ENCODE data around the gene TMEM8B. TPM values are rescaled to one million over a fixed set of nuclear protein-coding genes. Genes with fewer than 3 reads are reported as not detected.
"Not testable (repeated sequence)": the region's sequence is repeated elsewhere in the genome, so short reads cannot be mapped to it uniquely, and the experiment has no call there.

TMEM8B gene
- polyA plus RNA-seq, 1 donor (not counting 4 experiments of a cell fraction or from before 2014, with no cell fraction given): 1.3 TPM

- H3K9ac ChIP-seq (ENCODE audit: control insufficient read depth, extremely low read depth, insufficient read depth, low read length): no peak overlapping the region
- H2AFZ ChIP-seq (ENCODE audit: control insufficient read depth, low read length): no peak overlapping the region
- H3K9me3 ChIP-seq (ENCODE audit: control insufficient read depth, low read depth, low read length): no peaks in the 10 kb centered on the region
- no peak for FAIRE-seq
- no peaks in the 10 kb centered on the region for H4K20me1 ChIP-seq (ENCODE audit: control insufficient read depth, extremely low read depth, insufficient read depth, low read length)
- TF ChIP-seq, protein P1, sequence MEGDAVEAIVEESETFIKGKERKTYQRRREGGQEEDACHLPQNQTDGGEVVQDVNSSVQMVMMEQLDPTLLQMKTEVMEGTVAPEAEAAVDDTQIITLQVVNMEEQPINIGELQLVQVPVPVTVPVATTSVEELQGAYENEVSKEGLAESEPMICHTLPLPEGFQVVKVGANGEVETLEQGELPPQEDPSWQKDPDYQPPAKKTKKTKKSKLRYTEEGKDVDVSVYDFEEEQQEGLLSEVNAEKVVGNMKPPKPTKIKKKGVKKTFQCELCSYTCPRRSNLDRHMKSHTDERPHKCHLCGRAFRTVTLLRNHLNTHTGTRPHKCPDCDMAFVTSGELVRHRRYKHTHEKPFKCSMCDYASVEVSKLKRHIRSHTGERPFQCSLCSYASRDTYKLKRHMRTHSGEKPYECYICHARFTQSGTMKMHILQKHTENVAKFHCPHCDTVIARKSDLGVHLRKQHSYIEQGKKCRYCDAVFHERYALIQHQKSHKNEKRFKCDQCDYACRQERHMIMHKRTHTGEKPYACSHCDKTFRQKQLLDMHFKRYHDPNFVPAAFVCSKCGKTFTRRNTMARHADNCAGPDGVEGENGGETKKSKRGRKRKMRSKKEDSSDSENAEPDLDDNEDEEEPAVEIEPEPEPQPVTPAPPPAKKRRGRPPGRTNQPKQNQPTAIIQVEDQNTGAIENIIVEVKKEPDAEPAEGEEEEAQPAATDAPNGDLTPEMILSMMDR (optimal IDR thresholded peaks at IDR 0.05 in 1 of 3, IDR thresholded peaks at IDR 0.05 in 1 of 3, conservative IDR thresholded peaks at IDR 0.05 in 1 of 3; ENCODE audit: extremely low read depth in 1 of 3, insufficient read depth in 2 of 3, low read length in 3 of 3): no peak
- no peak for TF ChIP-seq EZH2 (IDR thresholded peaks at IDR 0.05; ENCODE audit: low read length)
- no peaks in the 10 kb centered on the region for H3K27me3 ChIP-seq (ENCODE audit: control insufficient read depth, extremely low read depth, insufficient read depth, low read length)
- no peak overlapping the region for H3K27ac ChIP-seq (ENCODE audit: control insufficient read depth, insufficient read depth, low read length)
- H3K36me3 ChIP-seq (ENCODE audit: control insufficient read depth in 2 of 2, extremely low read depth in 1 of 2, insufficient read depth in 2 of 2, low read length in 2 of 2): no peaks in the 10 kb centered on the region
- no peaks in the 10 kb centered on the region for H3K79me2 ChIP-seq (ENCODE audit: control insufficient read depth, insufficient read depth, low read length)
- peaks cover 16% of the 10 kb centered on the region for H3K4me1 ChIP-seq (ENCODE audit: control insufficient read depth, extremely low read depth, insufficient read depth, low read length)
- dilution Hi-C loops (cut with MboI; ENCODE audit: extremely low pct_ligation_motif_present, low sequenced_read_pairs): no loop called here
- no peak overlapping the region for H3K4me3 ChIP-seq (ENCODE audit: control insufficient read depth in 2 of 3, extremely low read depth in 1 of 3, insufficient read depth in 2 of 3, low read depth in 1 of 3, low read length in 3 of 3)
- no peak for DNase-seq (ENCODE audit: low read depth, low spot score)
- no peak overlapping the region for H3K4me2 ChIP-seq (ENCODE audit: control insufficient read depth, extremely low read depth, insufficient read depth, low read depth, low read length)
- no peaks in the 10 kb centered on the region for H3K9me1 ChIP-seq (ENCODE audit: control insufficient read depth, extremely low read depth, insufficient read depth, low read length)
These were observed 83.9 kb downstream of the TMEM8B start for GRCh38 chr9:35912791-35913400.

DNA sequence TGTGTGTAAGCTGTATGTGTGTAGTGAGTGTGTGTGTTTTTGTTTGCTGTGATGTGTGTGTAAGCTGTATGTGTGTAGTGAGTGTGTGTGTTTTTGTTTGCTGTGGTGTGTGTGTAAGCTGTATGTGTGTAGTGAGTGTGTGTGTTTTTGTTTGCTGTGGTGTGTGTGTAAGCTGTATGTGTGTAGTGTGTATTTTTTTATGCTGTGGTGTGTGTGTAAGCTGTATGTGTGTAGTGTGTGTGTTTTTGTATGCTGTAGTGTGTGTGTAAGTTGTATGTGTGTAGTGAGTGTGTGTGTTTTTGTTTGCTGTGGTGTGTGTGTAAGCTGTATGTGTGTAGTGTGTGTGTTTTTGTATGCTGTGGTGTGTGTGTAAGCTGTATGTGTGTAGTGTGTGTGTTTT, 84.4 kb downstream of the TMEM8B start:
- H3K9me3 ChIP-seq (ENCODE audit: control insufficient read depth, low read depth, low read length); H3K9me1 ChIP-seq (ENCODE audit: control insufficient read depth, extremely low read depth, insufficient read depth, low read length); H3K36me3 ChIP-seq (ENCODE audit: control insufficient read depth in 2 of 2, extremely low read depth in 1 of 2, insufficient read depth in 2 of 2, low read length in 2 of 2); H2AFZ ChIP-seq (ENCODE audit: control insufficient read depth, low read length); H3K9ac ChIP-seq (ENCODE audit: control insufficient read depth, extremely low read depth, insufficient read depth, low read length); H3K27ac ChIP-seq (ENCODE audit: control insufficient read depth, insufficient read depth, low read length); H3K79me2 ChIP-seq (ENCODE audit: control insufficient read depth, insufficient read depth, low read length); H3K27me3 ChIP-seq (ENCODE audit: control insufficient read depth, extremely low read depth, insufficient read depth, low read length); H3K4me3 ChIP-seq (ENCODE audit: control insufficient read depth in 2 of 3, extremely low read depth in 1 of 3, insufficient read depth in 2 of 3, low read depth in 1 of 3, low read length in 3 of 3); FAIRE-seq; H3K4me2 ChIP-seq (ENCODE audit: control insufficient read depth, extremely low read depth, insufficient read depth, low read depth, low read length); H4K20me1 ChIP-seq (ENCODE audit: control insufficient read depth, extremely low read depth, insufficient read depth, low read length); dilution Hi-C loops (cut with MboI; ENCODE audit: extremely low pct_ligation_motif_present, low sequenced_read_pairs); DNase-seq (ENCODE audit: low read depth, low spot score): not testable (repeated sequence)
- peaks cover 11% of the 10 kb centered on the region for H3K4me1 ChIP-seq (ENCODE audit: control insufficient read depth, extremely low read depth, insufficient read depth, low read length)

- H3K27me3 ChIP-seq (ENCODE audit: control insufficient read depth, extremely low read depth, insufficient read depth, low read length): no peaks in the 10 kb centered on the region
- no peak for TF ChIP-seq EZH2 (IDR thresholded peaks at IDR 0.05; ENCODE audit: low read length)
- TF ChIP-seq, protein P1 (optimal IDR thresholded peaks at IDR 0.05 in 1 of 3, IDR thresholded peaks at IDR 0.05 in 1 of 3, conservative IDR thresholded peaks at IDR 0.05 in 1 of 3; ENCODE audit: extremely low read depth in 1 of 3, insufficient read depth in 2 of 3, low read length in 3 of 3): no peak
- no peaks in the 10 kb centered on the region for H4K20me1 ChIP-seq (ENCODE audit: control insufficient read depth, extremely low read depth, insufficient read depth, low read length)
- H3K79me2 ChIP-seq (ENCODE audit: control insufficient read depth, insufficient read depth, low read length): no peaks in the 10 kb centered on the region
- H3K9me1 ChIP-seq (ENCODE audit: control insufficient read depth, extremely low read depth, insufficient read depth, low read length): no peaks in the 10 kb centered on the region
- no peak overlapping the region for H3K4me3 ChIP-seq (ENCODE audit: control insufficient read depth in 2 of 3, extremely low read depth in 1 of 3, insufficient read depth in 2 of 3, low read depth in 1 of 3, low read length in 3 of 3)
- peak overlapping the region; percentile 70 for H2AFZ ChIP-seq (ENCODE audit: control insufficient read depth, low read length)
- FAIRE-seq (peak; percentile 68), DNase-seq (ENCODE audit: low read depth, low spot score) (no peak)
- H3K4me1 ChIP-seq (ENCODE audit: control insufficient read depth, extremely low read depth, insufficient read depth, low read length): peaks cover 4% of the 10 kb centered on the region
- H3K9ac ChIP-seq (ENCODE audit: control insufficient read depth, extremely low read depth, insufficient read depth, low read length): no peak overlapping the region
- no peaks in the 10 kb centered on the region for H3K36me3 ChIP-seq (ENCODE audit: control insufficient read depth in 2 of 2, extremely low read depth in 1 of 2, insufficient read depth in 2 of 2, low read length in 2 of 2)
- no peak overlapping the region for H3K27ac ChIP-seq (ENCODE audit: control insufficient read depth, insufficient read depth, low read length)
- H3K4me2 ChIP-seq (ENCODE audit: control insufficient read depth, extremely low read depth, insufficient read depth, low read depth, low read length): no peak overlapping the region
- dilution Hi-C loops (cut with MboI; ENCODE audit: extremely low pct_ligation_motif_present, low sequenced_read_pairs): no loop called here
- H3K9me3 ChIP-seq (ENCODE audit: control insufficient read depth, low read depth, low read length): no peaks in the 10 kb centered on the region
These were observed 85.3 kb downstream of the TMEM8B start for GRCh38 chr9:35914301-35914807.
